ENCODE data around the gene TBC1D20. TPM values are rescaled to one million over a fixed set of nuclear protein-coding genes. Genes with fewer than 3 reads are reported as not detected.

TBC1D20 gene
- total and polyA plus RNA-seq, 7 experiments from 2014 or later = 19.9 to 45.7 (median 26.6) TPM

GRCh38 chr20:472137-472846 is 10.0 kb upstream of the TBC1D20 start:
- ATAC-seq = no peak
- ChIA-PET POLR2A (no interaction called here), CTCF (interaction anchor here (0.6 kb wide), 1 partner anchor 188 kb away, joined by 3 read pairs; no protein-coding TSS in a partner anchor)
- peaks cover 0 to 26% (median 3%) of the 10 kb centered on the region in 5 donors for H3K36me3 Mint-ChIP-seq
- Histone ChIP-seq H3K27ac (ENCODE audit: low read depth, low read length) (no peak overlapping the region), H3K4me3 (ENCODE audit: low read length) (no peak overlapping the region), H3K9me3 (ENCODE audit: control insufficient read depth in 2 of 3, low read length in 3 of 3) (no peaks in the 10 kb centered on the region), H3K36me3 (ENCODE audit: control insufficient read depth in 2 of 3, insufficient read depth in 3 of 3, low read length in 3 of 3) (peaks cover 0 to 3% (median 0%) of the 10 kb centered on the region in 3 experiments), H3K27me3 (ENCODE audit: control insufficient read depth in 2 of 2, insufficient read depth in 2 of 2, low read length in 2 of 2) (no peaks in the 10 kb centered on the region), H3K4me1 (ENCODE audit: control insufficient read depth in 2 of 2, insufficient read depth in 2 of 2, low read length in 2 of 2) (no peaks in the 10 kb centered on the region)
- H3K27me3 Mint-ChIP-seq = peaks cover 0 to 13% (median 8%) of the 10 kb centered on the region in 5 donors
- peaks cover 0 to 4% (median 3%) of the 10 kb centered on the region in 7 donors for H3K4me1 Mint-ChIP-seq
- intact Hi-C loops (cut with micrococcal nuclease) = no loop called here
- no peak overlapping the region for H3K4me3 Mint-ChIP-seq
- H3K27ac Mint-ChIP-seq = peak overlapping the region in 1 of 9 donors; percentile 56
- H3K9me3 Mint-ChIP-seq = peaks cover 0 to 34% (median 2%) of the 10 kb centered on the region in 11 donors
- DNase-seq = no peak

- intact Hi-C loops (cut with micrococcal nuclease) = no loop called here
- no peaks in the 10 kb centered on the region for H3K4me1 ChIP-seq (ENCODE audit: control insufficient read depth in 2 of 2, insufficient read depth in 2 of 2, low read length in 2 of 2)
- ATAC-seq (no peak), DNase-seq (no peak)
- H3K27ac ChIP-seq (ENCODE audit: low read depth, low read length) = no peak overlapping the region
- H3K4me3 ChIP-seq (ENCODE audit: low read length) = no peak overlapping the region
- H3K36me3 ChIP-seq (ENCODE audit: control insufficient read depth in 2 of 3, insufficient read depth in 3 of 3, low read length in 3 of 3) = peaks cover 0 to 3% (median 0%) of the 10 kb centered on the region in 3 experiments
- H3K36me3 Mint-ChIP-seq = peaks cover 0 to 26% (median 4%) of the 10 kb centered on the region in 5 donors
- H3K27ac Mint-ChIP-seq = no peak overlapping the region
- H3K4me3 Mint-ChIP-seq = no peak overlapping the region
- H3K27me3 ChIP-seq (ENCODE audit: control insufficient read depth in 2 of 2, insufficient read depth in 2 of 2, low read length in 2 of 2) = no peaks in the 10 kb centered on the region
- ChIA-PET CTCF (no interaction called here), POLR2A (no interaction called here)
- H3K27me3 Mint-ChIP-seq = peaks cover 0 to 14% (median 8%) of the 10 kb centered on the region in 5 donors
- H3K9me3 Mint-ChIP-seq = peaks cover 0 to 37% (median 3%) of the 10 kb centered on the region in 11 donors
- peaks cover 0 to 4% (median 2%) of the 10 kb centered on the region in 7 donors for H3K4me1 Mint-ChIP-seq
- H3K9me3 ChIP-seq (ENCODE audit: control insufficient read depth in 2 of 3, low read length in 3 of 3) = no peaks in the 10 kb centered on the region
These were observed 7.6 kb upstream of the TBC1D20 start for GRCh38 chr20:469746-470490.

- H3K4me3 Mint-ChIP-seq = no peak overlapping the region
- H3K36me3 Mint-ChIP-seq = peaks cover 0 to 18% (median 4%) of the 10 kb centered on the region in 5 donors
These were observed 5.4 kb upstream of the TBC1D20 start for GRCh38 chr20:467755-468154.

GRCh38 chr20:461254-462198 is 807 bp downstream of the TBC1D20 start:
- intact Hi-C loops (cut with micrococcal nuclease) = loop anchor here (1.0 to 5.0 kb wide), 12 partner anchors 18 to 371 kb away; partner anchors contain the start of genes CSNK2A1 (in 2 of the 2), FAM110A (in 1 of the 2), RBCK1 (in 1 of the 2) and TRIB3 (in 1 of the 2)
- DNase-seq (peak in 8 of 9 donors; percentile 42 to 66 (median 60)), ATAC-seq (peak; percentile 36)
- no peaks in the 10 kb centered on the region for H3K9me3 ChIP-seq (ENCODE audit: control insufficient read depth in 2 of 3, low read length in 3 of 3)
- H3K4me1 Mint-ChIP-seq = peaks cover 33 to 58% (median 52%) of the 10 kb centered on the region in 7 donors
- H3K36me3 ChIP-seq (ENCODE audit: control insufficient read depth in 2 of 3, insufficient read depth in 3 of 3, low read length in 3 of 3) = peaks cover 0 to 4% (median 0%) of the 10 kb centered on the region in 3 experiments
- no peaks in the 10 kb centered on the region for H3K27me3 Mint-ChIP-seq
- ChIA-PET POLR2A (interaction anchor here (0.9 to 2.3 kb wide), 3 partner anchors 24 to 82 kb away, joined by 3 to 16 read pairs (median 5); partner anchors contain the start of gene CSNK2A1), CTCF (interaction anchor here (0.6 kb wide), 1 partner anchor 17 kb away, joined by 3 read pairs; no protein-coding TSS in a partner anchor)
- H3K27ac ChIP-seq (ENCODE audit: low read depth, low read length) = peak overlapping the region; percentile 85
- H3K9me3 Mint-ChIP-seq = no peaks in the 10 kb centered on the region
- peaks cover 26 to 33% of the 10 kb centered on the region in 2 donors for H3K4me1 ChIP-seq (ENCODE audit: control insufficient read depth in 2 of 2, insufficient read depth in 2 of 2, low read length in 2 of 2)
- H3K4me3 ChIP-seq (ENCODE audit: low read length) = peak overlapping the region; percentile 71
- peak overlapping the region; percentile 90 to 100 (median 97) for H3K4me3 Mint-ChIP-seq
- peaks cover 0 to 8% (median 4%) of the 10 kb centered on the region in 5 donors for H3K36me3 Mint-ChIP-seq
- H3K27ac Mint-ChIP-seq = peak overlapping the region; percentile 90 to 98 (median 95)
- H3K27me3 ChIP-seq (ENCODE audit: control insufficient read depth in 2 of 2, insufficient read depth in 2 of 2, low read length in 2 of 2) = no peaks in the 10 kb centered on the region

More at GRCh38 chr20:467755-468154, 5.4 kb upstream of the TBC1D20 start:
- H3K9me3 Mint-ChIP-seq = peaks cover 0 to 37% (median 3%) of the 10 kb centered on the region in 11 donors
- DNase-seq (no peak), ATAC-seq (no peak)
- H3K27ac Mint-ChIP-seq = no peak overlapping the region
- POLR2A ChIA-PET = interaction anchor here (0.7 kb wide), 1 partner anchor 101 kb away, joined by 3 read pairs; no protein-coding TSS in a partner anchor
- H3K27me3 ChIP-seq (ENCODE audit: control insufficient read depth in 2 of 2, insufficient read depth in 2 of 2, low read length in 2 of 2) = no peaks in the 10 kb centered on the region
- peaks cover 0 to 14% (median 8%) of the 10 kb centered on the region in 5 donors for H3K27me3 Mint-ChIP-seq
- peaks cover 5% of the 10 kb centered on the region in 2 donors for H3K4me1 ChIP-seq (ENCODE audit: control insufficient read depth in 2 of 2, insufficient read depth in 2 of 2, low read length in 2 of 2)
- H3K4me1 Mint-ChIP-seq = peaks cover 5 to 10% (median 9%) of the 10 kb centered on the region in 7 donors
- CTCF ChIA-PET = no interaction called here
- no peak overlapping the region for H3K4me3 ChIP-seq (ENCODE audit: low read length)
- no peak overlapping the region for H3K27ac ChIP-seq (ENCODE audit: low read depth, low read length)
- no peaks in the 10 kb centered on the region for H3K36me3 ChIP-seq (ENCODE audit: control insufficient read depth in 2 of 3, insufficient read depth in 3 of 3, low read length in 3 of 3)
- intact Hi-C loops (cut with micrococcal nuclease) = no loop called here
- no peaks in the 10 kb centered on the region for H3K9me3 ChIP-seq (ENCODE audit: control insufficient read depth in 2 of 3, low read length in 3 of 3)

GRCh38 chr20:460707-461106 is 1.6 kb downstream of the TBC1D20 start:
- peaks cover 34 to 65% (median 56%) of the 10 kb centered on the region in 7 donors for H3K4me1 Mint-ChIP-seq
- intact Hi-C loops (cut with micrococcal nuclease) = loop anchor here in 1 of 2 donors (2.0 to 5.0 kb wide), 3 partner anchors 93 to 162 kb away; no protein-coding TSS in a partner anchor

More at GRCh38 chr20:460707-461106, 1.6 kb downstream of the TBC1D20 start:
- peaks cover 26 to 33% of the 10 kb centered on the region in 2 donors for H3K4me1 ChIP-seq (ENCODE audit: control insufficient read depth in 2 of 2, insufficient read depth in 2 of 2, low read length in 2 of 2)
- H3K4me3 Mint-ChIP-seq = peak overlapping the region; percentile 70 to 100 (median 86)
- ATAC-seq = no peak
- H3K9me3 ChIP-seq (ENCODE audit: control insufficient read depth in 2 of 3, low read length in 3 of 3) = no peaks in the 10 kb centered on the region
- ChIA-PET CTCF (no interaction called here), POLR2A (interaction anchor here (1.3 kb wide), 1 partner anchor 22 kb away, joined by 6 read pairs; no protein-coding TSS in a partner anchor)
- H3K36me3 Mint-ChIP-seq = peaks cover 0 to 8% (median 4%) of the 10 kb centered on the region in 5 donors
- H3K9me3 Mint-ChIP-seq = no peaks in the 10 kb centered on the region
- no peak overlapping the region for H3K27ac ChIP-seq (ENCODE audit: low read depth, low read length)
- H3K27ac Mint-ChIP-seq = peak overlapping the region in 6 of 9 donors; percentile 38 to 90 (median 55)
- DNase-seq = no peak
- H3K27me3 Mint-ChIP-seq = no peaks in the 10 kb centered on the region
- no peak overlapping the region for H3K4me3 ChIP-seq (ENCODE audit: low read length)
- H3K36me3 ChIP-seq (ENCODE audit: control insufficient read depth in 2 of 3, insufficient read depth in 3 of 3, low read length in 3 of 3) = peaks cover 0 to 4% (median 0%) of the 10 kb centered on the region in 3 experiments
- H3K27me3 ChIP-seq (ENCODE audit: control insufficient read depth in 2 of 2, insufficient read depth in 2 of 2, low read length in 2 of 2) = no peaks in the 10 kb centered on the region
